KOPT-K1 (cell line): ENCODE results near the gene TARBP1.

Experiments used
- H3K27ac ChIP-seq: fragments of 200-600 bp; sonication (generic); 2 replicates; pipeline ENCODE4 v1.5.1; 2016; ENCODE audit warnings: antibody characterized with exemption, mild to moderate bottlenecking, low read depth, low read length; ENCODE audit not compliant: poor library complexity, severe bottlenecking
- H3K36me3 ChIP-seq: fragments of 200-600 bp; sonication (generic); 2 replicates; pipeline ENCODE4 v1.5.1; 2017; ENCODE audit warnings: antibody characterized with exemption, mild to moderate bottlenecking, low read length, moderate library complexity; ENCODE audit not compliant: insufficient read depth
- H3K9me3 ChIP-seq: fragments of 200-600 bp; sonication (generic); 2 replicates; pipeline ENCODE4 v1.5.1; 2017; ENCODE audit warnings: antibody characterized with exemption, low read length, mild to moderate bottlenecking; ENCODE audit not compliant: insufficient read depth, poor library complexity, severe bottlenecking

The TARBP1 gene

DNA sequence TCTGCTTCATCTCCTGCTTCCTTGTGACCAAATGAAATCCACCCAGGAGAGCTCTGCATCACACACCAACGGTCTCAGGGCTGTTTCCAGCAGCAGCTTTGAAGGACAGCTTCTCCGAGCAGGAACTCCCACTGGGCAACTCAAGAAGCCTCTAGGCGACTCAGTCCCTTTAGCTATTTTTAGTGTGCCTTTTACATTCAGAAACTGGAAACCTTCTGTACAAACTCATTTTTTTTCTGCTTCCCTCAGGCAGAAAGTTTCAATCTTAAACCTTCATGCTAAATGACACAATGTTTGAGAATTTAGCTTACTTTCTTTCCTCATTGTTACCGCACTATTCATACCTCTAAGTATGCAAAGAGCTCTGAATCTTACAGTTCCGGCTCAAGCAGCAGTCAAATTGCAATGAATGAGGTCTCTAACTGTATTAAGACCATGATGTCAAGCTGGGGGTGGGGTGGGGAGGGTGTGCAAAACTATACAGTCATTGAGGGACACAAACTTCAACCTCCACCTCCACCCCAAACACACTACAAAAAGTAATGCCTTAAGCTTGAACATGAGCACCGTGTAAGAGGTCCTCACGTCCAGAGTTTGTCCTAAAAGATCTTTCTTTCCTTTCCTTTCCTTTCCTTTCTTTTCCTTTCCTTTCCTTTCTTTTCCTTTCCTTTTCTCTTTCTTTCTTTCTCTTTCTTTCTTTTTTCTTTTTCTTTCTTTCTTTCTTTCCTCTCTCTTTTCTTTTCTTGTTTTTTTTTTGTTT lies 16.4 kb upstream of the TARBP1 start:
- Histone ChIP-seq H3K9me3 (no peaks in the 10 kb centered on the region), H3K27ac (no peak overlapping the region), H3K36me3 (no peaks in the 10 kb centered on the region)

DNA sequence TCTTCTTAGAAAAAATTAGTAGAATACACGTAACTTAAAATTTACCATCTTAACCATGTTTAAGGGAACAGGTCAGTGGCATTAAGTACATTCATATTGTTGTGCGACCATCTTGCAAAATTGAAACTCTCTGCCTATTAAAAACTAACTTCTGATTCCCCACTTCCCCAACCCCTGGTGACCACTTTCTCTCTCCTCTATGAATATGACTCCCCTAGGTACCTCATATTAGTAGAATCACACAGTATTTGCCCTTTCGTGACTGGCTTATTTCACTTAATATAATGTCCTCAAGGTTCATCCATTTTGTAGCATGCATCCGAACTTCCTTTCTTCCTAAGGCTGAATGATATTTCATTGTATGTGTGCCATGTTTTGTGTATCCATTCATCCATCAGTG lies 15.1 kb upstream of the TARBP1 start:
- no peaks in the 10 kb centered on the region for H3K9me3 ChIP-seq
- no peak overlapping the region for H3K27ac ChIP-seq
- H3K36me3 ChIP-seq: no peaks in the 10 kb centered on the region

DNA sequence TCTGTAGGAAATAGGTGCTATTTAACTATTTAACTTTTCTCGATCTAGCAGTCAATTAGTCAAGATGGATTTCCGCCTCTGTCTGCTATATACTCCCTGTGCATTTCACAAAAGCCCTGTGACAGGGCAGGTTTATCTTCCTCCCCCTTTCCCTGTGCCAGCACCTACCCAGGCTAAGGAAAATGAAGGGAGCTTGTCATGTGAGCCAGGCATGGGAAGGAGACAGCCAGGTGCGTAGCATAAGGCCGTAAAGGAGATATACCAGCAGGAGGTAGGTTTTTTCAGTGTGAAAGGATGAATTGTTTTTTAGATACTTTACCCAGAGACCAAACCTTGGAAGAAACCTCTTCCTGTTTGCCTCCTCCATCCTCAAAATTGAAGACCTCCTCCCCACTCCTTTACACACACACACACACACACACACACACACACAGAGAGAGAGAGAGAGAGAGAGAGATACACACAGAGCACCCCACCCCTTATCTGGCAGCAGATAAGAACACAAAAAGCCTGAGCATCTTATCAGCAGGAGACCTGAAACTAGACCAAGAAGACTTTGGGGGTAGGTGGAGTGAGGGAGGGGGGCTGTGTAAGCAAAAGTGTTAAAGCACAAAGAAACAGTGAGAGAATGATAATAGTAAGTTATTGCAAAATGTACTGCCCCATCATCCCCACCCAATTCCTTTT lies 12.0 kb upstream of the TARBP1 start:
- no peaks in the 10 kb centered on the region for H3K36me3 ChIP-seq
- H3K9me3 ChIP-seq: no peaks in the 10 kb centered on the region
- H3K27ac ChIP-seq: peak overlapping the region; percentile 30

DNA sequence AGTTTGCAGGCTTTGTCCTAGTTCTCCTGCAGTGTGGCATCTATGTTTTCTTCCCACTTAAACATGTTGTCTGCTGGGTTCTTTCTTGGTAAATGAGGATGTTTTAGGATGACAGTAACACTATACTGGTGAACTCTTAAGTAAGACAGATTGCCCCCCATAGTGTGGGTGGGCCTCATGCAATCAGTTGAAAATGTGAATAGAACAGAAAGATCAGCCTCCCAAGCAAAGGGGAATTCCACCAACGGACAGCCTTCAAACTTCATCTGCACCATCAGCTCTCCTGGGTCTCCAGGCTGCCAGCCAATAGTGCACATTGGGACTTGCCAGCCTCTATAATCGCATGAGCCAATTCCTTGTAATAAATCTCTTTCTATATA lies 10.7 kb upstream of the TARBP1 start:
- Histone ChIP-seq H3K27ac (no peak overlapping the region), H3K36me3 (no peaks in the 10 kb centered on the region), H3K9me3 (no peaks in the 10 kb centered on the region)

DNA sequence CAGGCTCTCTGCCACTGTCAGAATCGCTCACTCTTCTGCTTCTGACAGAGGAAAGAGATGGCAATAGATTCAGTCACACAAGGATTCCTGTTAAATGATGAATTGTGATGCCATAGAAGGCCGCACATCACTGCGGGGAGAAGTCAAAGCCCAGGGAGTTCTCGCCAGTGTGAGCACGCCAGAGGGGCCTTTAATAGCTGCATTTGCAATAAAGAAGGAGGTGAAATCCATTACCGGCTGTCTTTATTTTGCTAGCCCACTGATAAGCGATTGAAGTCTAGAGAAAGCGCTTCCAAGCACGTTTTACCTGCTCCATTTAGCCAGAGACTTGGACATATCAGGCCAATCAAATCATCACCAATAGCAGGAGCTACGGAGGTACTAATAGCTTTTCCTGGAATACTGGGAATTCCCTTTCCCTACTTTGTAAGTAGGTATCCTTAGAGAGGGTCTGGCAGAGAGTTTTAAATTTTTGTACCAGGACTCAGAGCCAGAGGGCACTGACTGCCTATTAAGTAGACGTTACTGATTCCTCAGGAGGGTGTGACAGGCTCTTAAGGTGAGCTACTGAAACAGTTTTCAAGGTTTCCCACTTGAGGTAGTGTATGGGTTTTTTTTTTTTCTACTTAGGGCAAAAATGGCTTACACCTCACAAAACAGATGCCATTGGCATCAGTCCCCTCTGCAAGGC lies 10.2 kb upstream of the TARBP1 start:
- Histone ChIP-seq H3K36me3 (no peaks in the 10 kb centered on the region), H3K9me3 (no peaks in the 10 kb centered on the region), H3K27ac (peak overlapping the region; percentile 20)

DNA sequence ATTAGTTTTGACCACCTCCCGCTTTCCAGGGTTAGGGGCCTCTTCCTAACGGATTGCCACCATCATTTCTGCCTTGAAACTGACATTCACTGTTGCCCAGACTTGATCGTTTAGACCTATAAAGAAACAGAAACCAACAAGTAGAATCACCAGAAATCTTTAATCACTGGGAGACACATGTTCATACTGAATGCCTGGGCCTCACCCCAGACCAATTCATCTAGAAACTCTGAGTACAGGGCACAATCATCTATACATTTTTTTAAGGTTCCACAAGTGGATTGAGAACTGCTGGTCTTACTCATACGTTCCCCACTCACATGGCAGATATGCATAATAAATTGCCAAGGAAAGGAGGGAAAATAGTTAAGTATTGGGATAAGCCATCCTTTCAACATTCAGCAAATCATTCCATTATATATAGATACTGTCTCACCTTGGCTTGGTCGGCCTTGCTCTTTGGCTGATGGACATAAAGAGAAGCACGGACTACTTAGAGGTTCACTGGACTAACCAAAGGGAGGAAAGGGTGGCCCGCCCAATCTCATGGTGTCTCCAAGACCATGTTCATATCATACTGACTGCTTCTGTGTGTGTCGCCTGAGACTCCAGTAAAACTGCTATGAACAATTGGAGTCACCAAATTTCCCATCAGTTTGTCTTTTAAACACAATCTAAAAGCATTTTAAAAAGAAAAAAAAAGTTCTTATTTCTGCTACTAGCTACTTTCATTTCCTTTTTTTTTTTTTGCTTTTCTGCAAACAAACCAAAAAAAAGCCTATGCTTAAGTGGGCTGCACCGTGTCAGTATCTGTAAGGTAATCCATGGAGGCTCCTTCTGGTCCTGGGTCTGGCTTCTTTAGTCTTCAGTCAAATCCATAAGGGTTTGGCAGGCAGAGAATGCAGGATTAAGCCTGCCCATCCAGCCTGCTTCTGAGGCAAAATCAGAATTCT lies 9.4 kb upstream of the TARBP1 start:
- H3K27ac ChIP-seq: peak overlapping the region; percentile 20
- H3K9me3 ChIP-seq: no peaks in the 10 kb centered on the region

DNA sequence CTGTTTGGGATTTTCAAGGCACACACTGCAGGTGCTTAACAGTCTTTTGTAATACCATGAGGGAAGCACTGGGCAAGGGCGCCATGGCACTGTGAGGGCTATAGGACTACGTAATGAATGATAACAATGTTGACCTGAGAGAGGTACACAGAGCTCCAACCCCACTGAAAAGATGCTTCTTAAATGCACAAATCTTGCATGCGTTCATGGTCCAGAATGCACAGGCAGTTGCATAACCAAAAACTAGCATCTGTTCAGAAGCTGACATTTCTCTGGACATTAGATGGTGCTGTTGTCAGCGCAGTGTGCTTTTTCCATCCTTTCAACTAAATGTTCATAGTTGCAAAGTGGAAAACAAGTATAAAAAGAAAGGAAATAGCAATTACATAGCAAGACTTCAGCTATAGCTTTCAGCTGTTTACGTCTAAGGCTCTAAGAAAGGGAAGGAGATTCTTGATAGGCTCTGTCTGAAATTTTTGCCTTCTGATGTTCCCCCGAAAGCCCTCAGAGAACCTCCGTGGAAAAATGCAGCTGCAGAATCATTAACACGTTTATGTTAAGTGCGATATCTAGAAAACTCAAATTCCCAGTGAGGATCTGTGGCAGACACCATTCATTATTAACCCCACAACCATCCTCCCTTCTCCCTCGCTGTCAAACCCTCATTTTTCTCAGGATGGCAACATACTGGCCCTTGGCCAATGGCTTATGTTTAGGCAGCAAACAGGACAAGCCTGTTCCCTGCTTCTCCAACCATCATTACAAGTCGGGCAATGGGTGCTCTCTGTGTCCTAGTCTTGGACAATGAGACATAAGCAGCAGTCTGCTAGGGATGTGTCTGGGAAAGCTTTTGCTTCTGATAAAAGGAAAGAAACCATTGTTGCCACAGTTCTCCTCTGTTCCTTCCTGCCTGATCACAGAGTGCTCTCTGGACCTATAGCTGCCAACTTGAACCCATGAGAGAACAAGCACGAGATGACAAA lies 8.2 kb upstream of the TARBP1 start:
- H3K36me3 ChIP-seq: no peaks in the 10 kb centered on the region
- H3K27ac ChIP-seq: peak overlapping the region; percentile 20
- no peaks in the 10 kb centered on the region for H3K9me3 ChIP-seq

More for the DNA sequence above, 9.4 kb upstream of the TARBP1 start:
- H3K36me3 ChIP-seq: no peaks in the 10 kb centered on the region

DNA sequence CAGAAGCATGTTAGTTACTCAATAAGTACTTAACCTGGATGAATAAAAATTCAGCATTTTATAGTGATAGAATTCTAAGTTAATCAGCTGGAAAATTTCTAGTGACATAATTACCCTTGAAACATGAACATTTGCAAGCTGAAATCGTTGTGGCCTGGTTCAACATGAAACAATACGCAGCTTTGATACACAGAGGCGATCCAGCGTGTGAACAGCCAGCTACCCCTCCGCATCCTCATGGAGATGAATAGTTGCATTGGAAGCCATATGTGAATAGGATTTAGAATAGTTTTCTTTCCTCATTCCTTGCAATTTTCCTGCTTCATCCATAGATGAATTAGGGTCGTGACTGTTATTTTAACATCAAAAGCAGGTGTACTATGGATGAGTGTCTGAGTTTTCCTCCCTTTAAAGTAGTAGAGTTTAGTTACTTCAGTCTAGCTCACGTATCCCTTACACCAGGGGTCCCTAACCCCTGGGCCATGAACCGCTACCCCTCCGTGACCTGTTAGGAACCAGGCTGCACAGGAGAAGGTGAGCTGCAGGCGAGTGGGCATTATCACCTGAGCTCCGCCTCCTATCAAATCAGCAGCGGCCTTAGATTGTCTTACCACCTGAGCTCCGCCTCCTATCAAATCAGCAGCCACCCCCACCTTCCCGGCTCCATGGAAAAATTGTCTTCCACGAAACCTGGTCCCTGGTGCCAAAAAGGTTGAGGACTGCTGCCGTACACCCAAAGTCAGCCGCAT lies 6.2 kb upstream of the TARBP1 start:
- Histone ChIP-seq H3K9me3 (no peaks in the 10 kb centered on the region), H3K36me3 (no peaks in the 10 kb centered on the region), H3K27ac (no peak overlapping the region)

DNA sequence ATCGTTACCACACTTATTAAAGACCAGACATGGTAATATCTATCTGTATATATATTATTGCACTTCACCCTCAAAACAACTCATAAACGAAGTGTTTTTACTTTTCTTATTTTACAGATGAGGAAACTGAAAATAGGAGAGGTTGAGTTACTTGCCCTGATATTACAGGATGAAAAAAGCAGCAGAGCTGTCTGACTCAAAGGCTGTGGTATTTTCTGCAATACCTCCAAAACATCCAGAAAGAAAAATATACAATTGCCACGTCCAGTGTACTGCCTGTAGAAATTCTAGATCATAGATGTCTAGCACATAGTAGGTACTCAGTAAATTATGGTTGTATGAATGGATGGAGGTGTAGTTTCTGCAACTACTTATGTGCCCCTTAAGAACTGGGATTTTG lies 5.2 kb upstream of the TARBP1 start:
- H3K9me3 ChIP-seq: no peaks in the 10 kb centered on the region
- H3K27ac ChIP-seq: no peak overlapping the region

DNA sequence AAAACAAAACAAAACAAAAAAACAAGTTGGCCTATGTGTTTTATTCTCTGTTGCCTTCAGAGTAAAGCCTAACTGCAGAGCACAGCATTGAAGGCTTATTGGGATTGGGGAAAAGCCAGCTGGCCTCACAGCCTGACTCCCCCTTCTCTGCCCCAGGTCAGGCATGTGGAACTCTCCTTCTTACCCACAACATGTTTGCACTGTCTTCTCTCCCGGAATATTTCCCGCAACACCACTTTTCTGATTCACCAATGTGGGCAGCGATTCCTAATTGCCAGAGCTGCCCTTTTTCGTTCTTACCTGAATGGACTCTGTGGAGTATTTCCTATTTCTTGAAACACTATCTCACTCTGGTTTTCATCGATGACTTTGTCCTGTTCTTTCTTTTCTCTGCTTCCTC lies 2.8 kb upstream of the TARBP1 start:
- H3K36me3 ChIP-seq: no peaks in the 10 kb centered on the region
- H3K27ac ChIP-seq: no peak overlapping the region
- H3K9me3 ChIP-seq: no peaks in the 10 kb centered on the region

More for the DNA sequence above, 5.2 kb upstream of the TARBP1 start:
- no peaks in the 10 kb centered on the region for H3K36me3 ChIP-seq

DNA sequence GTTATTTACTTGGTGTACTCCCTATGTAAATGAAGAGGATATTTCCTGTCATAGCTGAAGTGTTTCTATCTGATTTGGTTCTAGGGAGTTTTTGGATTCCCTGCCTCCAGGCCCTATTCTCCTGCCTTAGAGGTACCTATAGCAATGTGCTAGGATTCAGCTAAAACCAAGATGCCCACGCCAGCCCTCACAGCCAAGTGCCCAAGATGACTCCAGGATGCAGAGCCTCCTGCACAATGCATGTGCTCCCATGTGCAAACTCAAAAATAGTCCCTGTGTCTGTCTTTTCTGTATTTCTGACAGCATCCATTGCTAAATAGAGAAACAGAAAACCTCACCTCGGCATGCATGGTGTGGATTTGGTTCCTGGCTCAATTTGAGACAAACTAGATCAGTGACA lies 887 bp upstream of the TARBP1 start:
- no peak overlapping the region for H3K27ac ChIP-seq
- no peaks in the 10 kb centered on the region for H3K36me3 ChIP-seq
- H3K9me3 ChIP-seq: no peaks in the 10 kb centered on the region

DNA sequence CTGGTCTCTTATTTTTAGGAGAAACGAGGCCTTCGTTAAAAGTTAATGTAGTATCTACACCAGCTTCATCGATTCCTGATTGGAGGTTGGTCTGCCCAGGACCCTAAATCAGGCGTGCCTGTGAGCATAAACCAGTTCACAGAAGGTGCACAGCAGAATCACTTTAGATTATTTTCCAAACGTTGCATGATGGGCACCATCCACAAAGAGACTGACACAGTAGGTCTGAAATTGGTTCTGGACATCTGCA lies 256 bp upstream of the TARBP1 start:
- no peaks in the 10 kb centered on the region for H3K9me3 ChIP-seq
- no peaks in the 10 kb centered on the region for H3K36me3 ChIP-seq
- peak overlapping the region; percentile 82 for H3K27ac ChIP-seq

DNA sequence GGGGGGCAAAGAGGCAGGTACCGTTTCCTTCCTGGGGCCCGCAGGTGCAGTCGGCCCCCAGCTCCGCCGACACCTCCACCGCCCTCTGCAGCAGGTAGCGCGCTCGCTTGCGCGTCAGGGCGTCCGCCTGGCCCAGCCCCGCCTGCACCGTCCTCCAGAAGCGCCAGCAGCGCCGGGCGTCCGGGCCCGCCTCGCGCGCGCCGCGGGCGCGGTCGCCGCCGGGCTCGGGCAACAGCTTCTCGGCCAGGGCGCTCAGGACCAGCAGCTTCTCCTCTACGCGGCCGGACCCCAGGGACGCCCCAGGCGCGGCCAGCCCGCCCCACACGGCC lies 863 bp downstream of the TARBP1 start:
- no peaks in the 10 kb centered on the region for H3K36me3 ChIP-seq
- peak overlapping the region; percentile 82 for H3K27ac ChIP-seq
- no peaks in the 10 kb centered on the region for H3K9me3 ChIP-seq
